H1 (cell line): Measurements from ENCODE around the gene ANP32B. TPM values are rescaled to one million over a fixed set of nuclear protein-coding genes. Genes with fewer than 3 reads are reported as not detected.

ENCODE experiments used
- CTCF ChIA-PET: fragments of 300-600 bp; sonication (Branson Sonifier 250); formaldehyde crosslinking; loops from one replicate; lab custom pipeline; 2021; ENCODE audit not compliant: partially characterized antibody; lab: Charles Lee
- POLR2A ChIA-PET: fragments of 300-600 bp; sonication (Branson Sonifier 250); formaldehyde crosslinking; loops from one replicate; lab custom pipeline; 2021; ENCODE audit warnings: inconsistent platforms; ENCODE audit not compliant: partially characterized antibody; lab: Charles Lee
- DNase-seq, 2 experiments: peaks; one replicate each; pipeline versions ENCODE4 v3.0.0 to v3.0.0-alpha.2; 2010 to 2022; ENCODE audit warnings: low spot score in 2 of 2, low read depth in 1 of 2, mixed read lengths in 1 of 2
- FAIRE-seq: peaks from 2 replicates; lab custom pipeline; 2011; peaks lifted over from hg19 to GRCh38; lab: Jason Lieb, UNC
- H2AFZ ChIP-seq: 2 replicates; pipeline ENCODE4 v1.8.1; 2012; ENCODE audit warnings: low read length, inconsistent platforms
- H2AK5ac ChIP-seq: 2 replicates; pipeline ENCODE4 v1.6.1; 2013; ENCODE audit warnings: low read depth, low read length
- H2BK120ac ChIP-seq: replicated peaks from 2 replicates; pipeline ENCODE3; 2013; ENCODE audit warnings: low read depth, low read length, inconsistent platforms
- H2BK12ac ChIP-seq: 2 replicates; pipeline ENCODE4 v1.6.1; 2013; ENCODE audit warnings: low read depth, low read length
- H2BK15ac ChIP-seq: 2 replicates; pipeline ENCODE4 v1.6.1; 2013; ENCODE audit warnings: low read length
- H2BK20ac ChIP-seq: 2 replicates; pipeline ENCODE4 v1.6.1; 2013; ENCODE audit warnings: low read length
- H2BK5ac ChIP-seq: 2 replicates; pipeline ENCODE4 v1.6.1; 2013; ENCODE audit warnings: low read depth, low read length
- H3K14ac ChIP-seq: 2 replicates; pipeline ENCODE4 v1.6.1; 2013; ENCODE audit warnings: inconsistent platforms; ENCODE audit not compliant: insufficient read length
- H3K18ac ChIP-seq: 2 replicates; pipeline ENCODE4 v1.6.1; 2013; ENCODE audit warnings: low read length; ENCODE audit errors: extremely low read depth
- H3K23ac ChIP-seq: 2 replicates; pipeline ENCODE4 v1.6.1; 2013; ENCODE audit warnings: inconsistent platforms; ENCODE audit not compliant: insufficient read length
- H3K23me2 ChIP-seq: 2 replicates; pipeline ENCODE4 v1.6.1; 2013; ENCODE audit warnings: low read depth, low read length
- H3K27ac ChIP-seq: 2 replicates; pipeline ENCODE4 v1.6.1; 2011; ENCODE audit warnings: low read depth, low read length, inconsistent platforms
- H3K27me3 ChIP-seq, 4 experiments: replicated peaks in 1 of 4; 1 replicate in 1 of 4; 2 replicates in 3 of 4; pipeline versions ENCODE4 v1.6.1 to v1.8.1; 2011 to 2013; ENCODE audit warnings: low read length in 3 of 4, mild to moderate bottlenecking in 3 of 4, inconsistent platforms in 2 of 4, mixed read lengths in 2 of 4, moderate library complexity in 1 of 4; ENCODE audit not compliant: control insufficient read depth in 3 of 4, insufficient read depth in 3 of 4; ENCODE audit errors: extremely low read depth in 1 of 4
- H3K36me3 ChIP-seq, 4 experiments: 2 replicates each; pipeline versions ENCODE4 v1.6.1 to v1.8.1; 2011 to 2013; ENCODE audit warnings: mild to moderate bottlenecking in 4 of 4, low read length in 3 of 4, moderate library complexity in 2 of 4, control low read depth in 1 of 4, inconsistent platforms in 1 of 4; ENCODE audit not compliant: insufficient read depth in 4 of 4, control insufficient read depth in 2 of 4
- H3K4ac ChIP-seq: replicated peaks from 2 replicates; pipeline ENCODE3; 2013; ENCODE audit warnings: low read length, low read depth, mixed read lengths, inconsistent platforms; ENCODE audit not compliant: insufficient read length
- H3K4me1 ChIP-seq, 4 experiments: replicated peaks in 1 of 4; 1 replicate in 1 of 4; 2 replicates in 3 of 4; pipeline versions ENCODE4 v1.6.1 to v1.8.1; 2011 to 2013; ENCODE audit warnings: low read length in 3 of 4, inconsistent platforms in 2 of 4, mixed read lengths in 1 of 4; ENCODE audit not compliant: insufficient read depth in 4 of 4, control insufficient read depth in 3 of 4
- H3K4me2 ChIP-seq, 2 experiments: 2 replicates each; pipeline versions ENCODE4 v1.6.1 to v1.8.1; 2011 to 2013; ENCODE audit warnings: low read depth in 2 of 2, low read length in 2 of 2, control low read depth in 1 of 2, inconsistent platforms in 1 of 2, mild to moderate bottlenecking in 1 of 2; ENCODE audit not compliant: insufficient read depth in 1 of 2
- H3K4me3 ChIP-seq, 4 experiments: fragments of 200-600, 300-600 bp in 1 of 4; sonication (generic), shearing (Covaris generic), sonication (Bioruptor Twin) in 1 of 4; 2 replicates each; pipeline versions ENCODE4 v1.5.1 to v1.8.1; 2011 to 2016; ENCODE audit warnings: low read length in 4 of 4, low read depth in 3 of 4, control low read depth in 2 of 4, inconsistent platforms in 2 of 4, mild to moderate bottlenecking in 2 of 4, mixed read lengths in 1 of 4, moderate library complexity in 1 of 4; ENCODE audit not compliant: insufficient read depth in 2 of 4; ENCODE audit errors: extremely low read depth in 1 of 4
- H3K56ac ChIP-seq: replicated peaks from 2 replicates; pipeline ENCODE3; 2013; ENCODE audit warnings: low read depth, mild to moderate bottlenecking, mixed read lengths, low read length, inconsistent platforms; ENCODE audit not compliant: insufficient read length
- H3K79me1 ChIP-seq: 2 replicates; pipeline ENCODE4 v1.6.1; 2013; ENCODE audit warnings: low read depth, low read length, control low read depth
- H3K79me2 ChIP-seq, 2 experiments: 2 replicates each; pipeline versions ENCODE4 v1.6.1 to v1.8.1; 2012 to 2013; ENCODE audit warnings: low read length in 2 of 2, mild to moderate bottlenecking in 2 of 2, inconsistent platforms in 1 of 2; ENCODE audit not compliant: insufficient read depth in 2 of 2, control insufficient read depth in 1 of 2
- H3K9ac ChIP-seq, 4 experiments: replicated peaks in 1 of 4; 1 replicate in 1 of 4; 2 replicates in 3 of 4; pipeline versions ENCODE4 v1.6.1 to v1.8.1; 2011 to 2013; ENCODE audit warnings: low read depth in 3 of 4, low read length in 3 of 4, control low read depth in 2 of 4, mild to moderate bottlenecking in 2 of 4, moderate library complexity in 2 of 4, inconsistent platforms in 1 of 4; ENCODE audit errors: extremely low read depth in 1 of 4
- H3K9me3 ChIP-seq, 2 experiments: 2 replicates each; pipeline versions ENCODE4 v1.6.1 to v1.8.1; 2012 to 2013; ENCODE audit warnings: mild to moderate bottlenecking in 2 of 2, moderate library complexity in 2 of 2, control low read depth in 1 of 2, inconsistent platforms in 1 of 2, low read depth in 1 of 2, low read length in 1 of 2, mixed read lengths in 1 of 2; ENCODE audit not compliant: insufficient read depth in 2 of 2
- H4K20me1 ChIP-seq, 2 experiments: replicated peaks in 1 of 2; 2 replicates each; pipeline versions ENCODE3 to v1.8.1; 2011 to 2013; ENCODE audit warnings: inconsistent platforms in 2 of 2, low read length in 2 of 2, mild to moderate bottlenecking in 1 of 2; ENCODE audit not compliant: insufficient read depth in 2 of 2, control insufficient read depth in 1 of 2
- H4K5ac ChIP-seq: 2 replicates; pipeline ENCODE4 v1.6.1; 2013; ENCODE audit warnings: low read length, low read depth, mixed read lengths, inconsistent platforms; ENCODE audit not compliant: insufficient read length
- H4K8ac ChIP-seq: 2 replicates; pipeline ENCODE4 v1.8.0; 2013; ENCODE audit warnings: mild to moderate bottlenecking, moderate library complexity, low read length, inconsistent platforms; ENCODE audit not compliant: insufficient read depth; ENCODE audit errors: extremely low read depth
- H4K91ac ChIP-seq: replicated peaks from 2 replicates; pipeline ENCODE3; 2013; ENCODE audit warnings: low read length, mixed read lengths, inconsistent platforms; ENCODE audit not compliant: insufficient read length
- CEBPB ChIP-seq: IDR thresholded peaks from 2 replicates; pipeline ENCODE4 v1.6.1; 2012; ENCODE audit warnings: low read depth, low read length
- FOSL1 ChIP-seq: IDR thresholded peaks from 2 replicates; pipeline ENCODE4 v1.6.1; 2011; ENCODE audit warnings: mild to moderate bottlenecking, low read depth, low read length, moderate library complexity; ENCODE audit not compliant: insufficient read depth
- MAFK ChIP-seq: IDR thresholded peaks from 2 replicates; pipeline ENCODE4 v1.6.1; 2012; ENCODE audit warnings: low read depth, mild to moderate bottlenecking, improper control_type of control experiment, low read length
- TAF1 ChIP-seq: IDR thresholded peaks from 2 replicates; pipeline ENCODE4 v1.6.1; 2011; ENCODE audit warnings: mild to moderate bottlenecking, low read depth, low read length
- WGBS, 2 experiments: shearing (Covaris generic) in 1 of 2; methylation state at CpG; one replicate each; pipeline versions ENCODE4 v1.1.6 to v1.1.7; 2013 to 2015; ENCODE audit warnings: low lambda C conversion rate in 2 of 2, mixed read lengths in 2 of 2, inconsistent platforms in 1 of 2, low coverage in 1 of 2, missing lambda C conversion rate in 1 of 2; ENCODE audit not compliant: insufficient replicate concordance in 2 of 2, insufficient coverage in 1 of 2, insufficient read length in 1 of 2; ENCODE audit errors: extremely low coverage in 1 of 2, missing lambda C conversion rate in 1 of 2; 5-methylcytosine and 5-hydroxymethylcytosine counted together
- polyA plus RNA-seq, 7 experiments: library from polyadenylated mRNA; depleted of rRNA in 3 of 7; stranded (reverse) in 5 of 7; unstranded in 2 of 7; fragments of >200 nt in 5 of 7; fragments of 200-250 nt in 2 of 7; gene quantifications; 1 replicate in 5 of 7; 2 replicates in 1 of 7; 4 replicates in 1 of 7; pipeline versions ENCODE4 v1.2.1 to v1.2.3, GENCODE V29; 2011 to 2013; ENCODE audit warnings: missing spikeins in 2 of 7, mixed read lengths in 2 of 7
- total RNA-seq: library from RNA; stranded (reverse); fragmentation: NEBNext Ultra II Directional; extraction: Animal tissue kit (Norgen Biotek cat#: 25700); gene quantifications from 2 replicates; pipeline ENCODE4 v1.2.1, GENCODE V29; 2021

ANP32B gene
- total and polyA plus RNA-seq, 2 of the 8 experiments (the other 6 are each of a cell fraction or from before 2014, with no cell fraction given): 7.6 to 88.1 TPM

DNA sequence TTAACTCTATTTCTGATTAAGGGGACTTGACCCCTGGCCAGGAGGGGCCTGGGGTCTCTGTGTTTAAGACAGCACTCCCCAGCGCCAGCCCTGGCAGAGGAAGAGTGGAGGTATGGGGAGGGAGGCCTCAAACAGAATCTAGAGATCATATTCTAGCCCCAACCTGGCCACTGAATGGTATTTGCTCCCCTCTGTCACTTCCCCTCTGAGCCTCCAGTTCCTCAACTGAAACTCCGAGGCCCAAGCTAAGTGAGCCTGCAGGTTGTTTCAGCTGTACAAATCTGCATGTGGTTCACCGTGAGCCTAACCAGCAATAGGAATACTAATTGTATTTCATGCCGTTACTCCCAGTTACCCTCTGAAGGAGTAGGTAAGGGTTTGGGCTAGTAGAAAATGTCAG, 36.0 kb downstream of the ANP32B start:
- CTCF ChIA-PET: interaction anchor here (1.9 kb wide), 1 partner anchor 16 kb away, joined by 7 read pairs; no protein-coding TSS in a partner anchor

More for the DNA sequence above, 36.0 kb downstream of the ANP32B start:
- Histone ChIP-seq H3K23me2 (no peaks in the 10 kb centered on the region), H3K79me2 (no peaks in the 10 kb centered on the region), H3K36me3 (peaks cover 0 to 22% (median 5%) of the 10 kb centered on the region in 4 experiments; a peak in 5 of 8 replicates), H3K9ac (no peak overlapping the region), H3K18ac (no peak overlapping the region), H3K4me1 (no peaks in the 10 kb centered on the region), H3K23ac (no peak overlapping the region), H2AK5ac (no peak overlapping the region)
- no peak for DNase-seq
- no peak for TF ChIP-seq FOSL1
- TF ChIP-seq CEBPB: no peak
- TF ChIP-seq MAFK: no peak
- no peak for TF ChIP-seq TAF1
- TF ChIP-seq, all 59 proteins: peak for 0
- peaks cover 0 to 5% of the 10 kb centered on the region in 2 experiments for H4K20me1 ChIP-seq
- no peak overlapping the region for H4K91ac ChIP-seq
- H2BK15ac ChIP-seq: no peak overlapping the region
- no peak overlapping the region for H2BK120ac ChIP-seq
- H3K4ac ChIP-seq: no peak overlapping the region
- 82% methylated on average over 4 of the region's 4 CpGs; no CpG with 5 or more reads in 1 of the 2 experiments for WGBS, 2 experiments
- H3K27me3 ChIP-seq: no peaks in the 10 kb centered on the region
- no peak overlapping the region for H4K8ac ChIP-seq
- POLR2A ChIA-PET: interaction anchor here (1.2 kb wide), 1 partner anchor 10 kb away, joined by 3 read pairs; no protein-coding TSS in a partner anchor
- H4K5ac ChIP-seq: no peak overlapping the region
- no peak for FAIRE-seq
- no peak overlapping the region for H3K4me2 ChIP-seq
- no peak overlapping the region for H3K14ac ChIP-seq
- H3K4me3 ChIP-seq: no peak overlapping the region
- H3K27ac ChIP-seq: no peak overlapping the region
- H2AFZ ChIP-seq: no peak overlapping the region
- no peaks in the 10 kb centered on the region for H3K9me3 ChIP-seq
- no peak overlapping the region for H2BK5ac ChIP-seq
- H3K79me1 ChIP-seq: no peaks in the 10 kb centered on the region
- no peak overlapping the region for H3K56ac ChIP-seq
- no peak overlapping the region for H2BK20ac ChIP-seq
- no peak overlapping the region for H2BK12ac ChIP-seq
